Chondrocyte (in vitro differentiated cells): ENCODE measurements around the gene BCL11B. TPM values are rescaled to one million over a fixed set of nuclear protein-coding genes. Genes with fewer than 3 reads are reported as not detected.

Experiments used
- DNase-seq: peaks from one replicate; pipeline ENCODE4 v3.0.0; 2021; ENCODE audit warnings: mixed read lengths, low spot score
- H3K27ac Mint-ChIP-seq: one replicate; pipeline ENCODE4 v1.8.0; 2021; ENCODE audit warnings: mild to moderate bottlenecking, moderate library complexity, mixed read lengths; ENCODE audit not compliant: unreplicated experiment
- H3K27me3 Mint-ChIP-seq: 2 replicates; pipeline ENCODE4 v1.8.0; 2021; ENCODE audit warnings: low read depth, mixed read lengths
- H3K36me3 Mint-ChIP-seq: 2 replicates; pipeline ENCODE4 v1.8.0; 2021; ENCODE audit warnings: low read depth, mixed read lengths
- H3K4me1 Mint-ChIP-seq: 2 replicates; pipeline ENCODE4 v1.8.0; 2021; ENCODE audit warnings: low read depth, mild to moderate bottlenecking, mixed read lengths
- H3K4me3 Mint-ChIP-seq: one replicate; pipeline ENCODE4 v1.8.0; 2021; ENCODE audit warnings: mild to moderate bottlenecking, moderate library complexity, mixed read lengths; ENCODE audit not compliant: unreplicated experiment
- H3K9me3 Mint-ChIP-seq: 2 replicates; pipeline ENCODE4 v1.8.0; 2021; ENCODE audit warnings: low read depth, mixed read lengths
- total RNA-seq: library from RNA; stranded (reverse); gene quantifications from 3 replicates; pipeline ENCODE4 v1.2.1, GENCODE V29; 2021
- TF ChIP-seq, protein P1 (sequence below): fragments of 200-600 bp; sonication (generic); IDR thresholded peaks from 2 replicates; pipeline ENCODE4 v1.5.0; 2021; ENCODE audit warnings: antibody characterized with exemption, mild to moderate bottlenecking, moderate library complexity

BCL11B gene
- total RNA-seq, 1 donor from 2014 or later = 0.17 TPM

DNA sequence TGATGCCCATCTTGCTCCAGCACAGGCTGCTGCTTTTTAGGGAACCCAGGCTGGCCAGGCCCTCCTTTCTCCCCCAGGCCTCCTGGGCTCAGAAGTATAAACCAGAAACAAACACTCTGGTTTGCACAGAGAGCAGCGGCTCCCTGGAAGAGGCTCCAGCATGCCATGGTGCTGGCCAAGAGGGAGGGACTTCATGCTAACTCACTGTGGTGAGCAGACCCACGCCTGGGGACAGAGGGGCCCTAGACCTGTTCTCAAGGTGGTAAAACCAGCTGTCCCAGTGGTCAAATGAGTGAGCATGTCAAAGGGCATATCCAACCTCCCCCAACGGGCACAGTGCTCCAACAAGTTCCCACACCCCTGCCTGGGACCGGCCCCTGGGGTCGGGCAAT, 15.5 kb downstream of the BCL11B start:
- H3K9me3 Mint-ChIP-seq = no peaks in the 10 kb centered on the region
- TF ChIP-seq, protein P1, sequence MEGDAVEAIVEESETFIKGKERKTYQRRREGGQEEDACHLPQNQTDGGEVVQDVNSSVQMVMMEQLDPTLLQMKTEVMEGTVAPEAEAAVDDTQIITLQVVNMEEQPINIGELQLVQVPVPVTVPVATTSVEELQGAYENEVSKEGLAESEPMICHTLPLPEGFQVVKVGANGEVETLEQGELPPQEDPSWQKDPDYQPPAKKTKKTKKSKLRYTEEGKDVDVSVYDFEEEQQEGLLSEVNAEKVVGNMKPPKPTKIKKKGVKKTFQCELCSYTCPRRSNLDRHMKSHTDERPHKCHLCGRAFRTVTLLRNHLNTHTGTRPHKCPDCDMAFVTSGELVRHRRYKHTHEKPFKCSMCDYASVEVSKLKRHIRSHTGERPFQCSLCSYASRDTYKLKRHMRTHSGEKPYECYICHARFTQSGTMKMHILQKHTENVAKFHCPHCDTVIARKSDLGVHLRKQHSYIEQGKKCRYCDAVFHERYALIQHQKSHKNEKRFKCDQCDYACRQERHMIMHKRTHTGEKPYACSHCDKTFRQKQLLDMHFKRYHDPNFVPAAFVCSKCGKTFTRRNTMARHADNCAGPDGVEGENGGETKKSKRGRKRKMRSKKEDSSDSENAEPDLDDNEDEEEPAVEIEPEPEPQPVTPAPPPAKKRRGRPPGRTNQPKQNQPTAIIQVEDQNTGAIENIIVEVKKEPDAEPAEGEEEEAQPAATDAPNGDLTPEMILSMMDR = no peak
- peaks cover 62% of the 10 kb centered on the region for H3K27me3 Mint-ChIP-seq
- no peak overlapping the region for H3K27ac Mint-ChIP-seq
- peaks cover 15% of the 10 kb centered on the region for H3K4me1 Mint-ChIP-seq
- H3K36me3 Mint-ChIP-seq = no peaks in the 10 kb centered on the region
- DNase-seq = no peak
- H3K4me3 Mint-ChIP-seq = no peak overlapping the region

DNA sequence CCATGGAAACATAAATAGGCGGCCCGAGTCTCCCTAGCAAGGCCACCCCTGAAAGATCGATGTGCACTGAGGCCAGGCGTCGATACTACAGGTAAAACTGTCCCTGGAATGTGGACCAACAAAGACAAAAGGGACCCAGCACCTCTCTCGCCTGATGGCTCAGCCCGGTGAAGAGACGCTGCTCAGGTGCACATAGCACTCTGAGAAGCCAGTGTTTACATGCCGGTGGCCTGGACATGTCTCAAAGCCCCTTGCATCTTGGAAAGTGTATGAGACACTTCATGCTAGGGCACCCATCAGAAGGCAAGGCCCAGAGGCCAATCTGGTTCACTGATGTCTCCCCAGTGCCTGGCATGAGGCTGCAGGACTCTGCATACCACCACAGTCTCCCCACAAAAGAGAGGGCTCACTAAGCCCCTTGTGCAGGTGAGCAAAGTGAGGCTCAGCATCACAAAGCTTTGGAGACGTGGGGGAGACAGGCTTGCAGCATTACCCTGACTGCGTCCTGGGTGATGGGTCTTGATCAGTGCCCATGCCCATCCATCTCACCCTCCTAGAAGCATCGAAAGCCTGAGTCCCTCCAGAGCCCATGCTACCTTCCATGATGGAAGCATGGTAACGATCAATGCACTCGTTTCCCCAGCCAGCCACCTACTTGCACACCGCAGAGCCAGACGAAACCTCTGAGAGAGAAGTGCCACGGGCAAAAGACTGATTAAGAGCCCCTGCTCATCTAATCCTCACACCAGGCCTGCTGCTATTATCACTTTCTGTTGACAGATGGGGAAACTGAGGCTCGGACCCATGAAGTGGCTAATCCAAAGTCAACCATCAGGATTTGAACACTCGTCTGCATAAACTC, 16.1 kb downstream of the BCL11B start:
- H3K27ac Mint-ChIP-seq = no peak overlapping the region
- DNase-seq = no peak
- no peak overlapping the region for H3K4me3 Mint-ChIP-seq
- peaks cover 15% of the 10 kb centered on the region for H3K4me1 Mint-ChIP-seq
- H3K9me3 Mint-ChIP-seq = no peaks in the 10 kb centered on the region
- no peaks in the 10 kb centered on the region for H3K36me3 Mint-ChIP-seq
- H3K27me3 Mint-ChIP-seq = peaks cover 62% of the 10 kb centered on the region
- TF ChIP-seq, protein P1 = no peak

DNA sequence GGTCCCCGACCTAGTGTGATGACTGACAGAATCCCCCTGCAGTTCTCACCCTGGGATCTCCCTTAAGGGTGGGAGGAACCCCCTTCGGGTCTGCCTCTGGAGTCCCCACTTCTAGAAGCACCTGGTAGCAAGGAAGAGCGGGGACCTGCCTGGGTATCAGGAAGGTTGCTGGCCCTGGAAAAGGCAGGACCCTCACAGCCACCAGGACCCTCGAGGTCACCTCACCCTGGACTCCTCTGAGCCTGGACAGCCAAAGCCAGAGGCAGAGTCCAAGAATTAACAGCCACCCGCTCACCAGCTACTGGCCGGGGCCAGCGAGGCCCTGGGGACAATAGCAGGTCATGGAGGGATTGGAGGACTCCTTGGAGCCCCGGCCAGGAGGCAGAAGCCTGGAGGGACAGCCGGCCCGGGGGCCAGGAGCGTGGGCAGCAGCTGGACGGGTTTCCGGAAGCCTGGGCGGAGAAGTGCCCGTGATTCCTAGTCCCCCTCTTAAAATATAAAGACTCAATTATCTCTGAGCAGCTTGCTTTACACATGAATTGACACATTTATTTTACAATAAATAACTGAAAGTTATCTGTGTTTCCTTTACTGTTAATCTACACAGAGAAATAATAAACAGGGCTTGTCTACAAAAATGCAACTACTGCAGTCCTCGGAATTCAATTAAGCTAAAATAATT, 17.5 kb downstream of the BCL11B start:
- no peaks in the 10 kb centered on the region for H3K36me3 Mint-ChIP-seq
- TF ChIP-seq, protein P1 = no peak
- peaks cover 53% of the 10 kb centered on the region for H3K27me3 Mint-ChIP-seq
- DNase-seq = no peak
- peaks cover 14% of the 10 kb centered on the region for H3K4me1 Mint-ChIP-seq
- H3K27ac Mint-ChIP-seq = no peak overlapping the region
- no peak overlapping the region for H3K4me3 Mint-ChIP-seq
- no peaks in the 10 kb centered on the region for H3K9me3 Mint-ChIP-seq

DNA sequence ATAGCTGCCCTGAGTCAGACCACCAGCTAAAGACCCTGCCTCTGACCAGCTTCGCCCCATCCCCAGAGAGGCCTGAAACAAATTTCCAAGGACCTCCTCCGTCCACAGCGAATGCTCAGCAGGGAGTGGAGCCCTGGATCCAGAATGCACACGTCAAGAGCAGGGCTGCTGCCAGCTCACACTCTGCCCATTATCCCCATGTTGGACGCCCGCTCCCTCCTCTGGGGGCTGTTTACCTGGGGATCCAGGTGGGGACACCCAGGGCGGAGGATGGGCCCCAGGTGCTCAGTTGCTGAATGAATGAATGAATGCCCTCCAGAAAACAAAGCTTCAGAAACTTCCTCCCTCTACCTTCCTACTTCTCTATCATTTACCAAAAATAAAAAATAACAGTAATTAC, 18.1 kb downstream of the BCL11B start:
- Mint-ChIP-seq H3K36me3 (no peaks in the 10 kb centered on the region), H3K27me3 (peaks cover 48% of the 10 kb centered on the region), H3K27ac (no peak overlapping the region), H3K4me3 (no peak overlapping the region), H3K4me1 (peaks cover 9% of the 10 kb centered on the region), H3K9me3 (no peaks in the 10 kb centered on the region)
- TF ChIP-seq, protein P1 = no peak
- DNase-seq = no peak

- DNase-seq = no peak
- Mint-ChIP-seq H3K27me3 (peaks cover 48% of the 10 kb centered on the region), H3K36me3 (peaks cover 2% of the 10 kb centered on the region), H3K4me1 (peaks cover 6% of the 10 kb centered on the region), H3K27ac (no peak overlapping the region), H3K9me3 (no peaks in the 10 kb centered on the region), H3K4me3 (no peak overlapping the region)
- TF ChIP-seq, protein P1 = no peak
Measured at GRCh38 chr14:99252940-99253868, 18.8 kb downstream of the BCL11B start.
